ENCODE data around the gene UNK.

GRCh38 chr17:75849724-75850123 is 65.1 kb downstream of the UNK start:
- no peak for TF ChIP-seq CTCF (conservative IDR thresholded peaks at IDR 0.05 in 1 of 2, IDR thresholded peaks at IDR 0.05 in 1 of 2; ENCODE audit: low read depth in 1 of 2, low read length in 2 of 2)
- no peak for TF ChIP-seq EZH2 (IDR thresholded peaks at IDR 0.05; ENCODE audit: low read length, missing control alignments)
